ENCODE results near the gene CEP164. TPM values are rescaled to one million over a fixed set of nuclear protein-coding genes. Genes with fewer than 3 reads are reported as not detected.

CEP164 gene
- total and polyA plus RNA-seq, 9 of the 15 experiments (the other 6 are each of a cell fraction or from before 2014, with no cell fraction given): 2.1 to 16.5 (median 10.4) TPM

DNA sequence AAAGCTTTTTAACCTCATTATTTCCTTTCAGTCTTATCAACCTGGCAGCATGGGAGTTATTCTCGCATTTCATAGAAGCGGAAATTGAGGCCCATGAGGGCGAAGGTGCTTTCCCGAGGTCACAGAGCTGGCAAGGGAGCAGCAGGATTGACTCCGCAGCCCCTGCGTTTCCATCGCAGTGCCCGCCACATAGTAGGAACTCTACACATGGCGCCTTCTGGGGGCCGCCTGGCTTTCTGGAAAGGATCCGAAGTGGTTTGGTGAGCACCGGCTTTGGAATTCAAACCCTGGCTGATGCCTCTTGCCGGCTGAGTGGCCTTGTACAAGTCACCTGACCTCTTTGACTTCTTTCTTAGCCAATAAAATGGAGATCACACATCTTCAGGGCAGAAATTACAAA, 93.4 kb downstream of the CEP164 start (continued):
- no peak for TF ChIP-seq ZNF436 (CRISPR knock-in tag; IDR thresholded peaks at IDR 0.05)
- TF ChIP-seq SETDB1 (IDR thresholded peaks at IDR 0.05; ENCODE audit: low read length): no peak

GRCh38 chr11:117421476-117421875, 93.8 kb downstream of the CEP164 start:
- no peak overlapping the region for H3K9ac ChIP-seq (ENCODE audit: insufficient read depth in 1 of 2, low read depth in 2 of 2, low read length in 2 of 2)
- POLR2A ChIA-PET: no interaction called here
- no peaks in the 10 kb centered on the region for H3K9me3 ChIP-seq (replicated peaks; ENCODE audit: control insufficient read depth, insufficient read depth, low read depth, low read length)
- H3K4me2 ChIP-seq (ENCODE audit: insufficient read depth, low read length): no peak overlapping the region
- no peaks in the 10 kb centered on the region for H3K36me3 ChIP-seq (ENCODE audit: control insufficient read depth, insufficient read depth, low read length)
- 1% methylated on average over 7 of the region's 7 CpGs for WGBS (ENCODE audit: insufficient coverage, low coverage, missing lambda C conversion rate)
- no TSS peak for BruUV-seq (replicated peaks)
- H3K79me2 ChIP-seq (ENCODE audit: control insufficient read depth, insufficient read depth, low read length): no peaks in the 10 kb centered on the region
- H3K27me3 ChIP-seq (ENCODE audit: control insufficient read depth in 2 of 2, insufficient read depth in 2 of 2, low read length in 2 of 2): peaks cover 45 to 84% of the 10 kb centered on the region in 2 experiments
- ATAC-seq (no peak), DNase-seq (ENCODE audit: extremely low read depth in 1 of 4, low spot score in 3 of 4) (no peak), FAIRE-seq (no peak)
- CTCF ChIA-PET (ENCODE audit: low intra/inter-chr PET ratio): no interaction called here
- intact Hi-C loops (cut with micrococcal nuclease) (loop anchor here (10.0 kb wide), 1 partner anchor 523 kb away; no protein-coding TSS in a partner anchor), in situ Hi-C loops (cut with MboI) (loop anchor here (10.0 kb wide), 1 partner anchor 633 kb away; no protein-coding TSS in a partner anchor)
- no peaks in the 10 kb centered on the region for H3K4me1 ChIP-seq (replicated peaks in 1 of 2; ENCODE audit: control insufficient read depth in 2 of 2, insufficient read depth in 2 of 2, low read length in 2 of 2)
- no peaks in the 10 kb centered on the region for H3K9me1 ChIP-seq (ENCODE audit: control insufficient read depth, insufficient read depth, low read length)
- no peak overlapping the region for H2AFZ ChIP-seq (ENCODE audit: low read depth, low read length)
- H4K20me1 ChIP-seq (replicated peaks; ENCODE audit: control insufficient read depth, insufficient read depth, low read length): peaks cover 12% of the 10 kb centered on the region
- no peak overlapping the region for H3K27ac ChIP-seq (ENCODE audit: extremely low read depth, low read depth, low read length)
- H3K4me3 ChIP-seq: no peak overlapping the region
- TF ChIP-seq POLR2A (conservative IDR thresholded peaks at IDR 0.05) (no peak), GABPA (tag; conservative IDR thresholded peaks at IDR 0.05; ENCODE audit: low read depth) (no peak), ZNF561 (CRISPR knock-in tag; conservative IDR thresholded peaks at IDR 0.05) (no peak), JUND (IDR thresholded peaks at IDR 0.05; ENCODE audit: borderline replicate concordance, low read depth, low read length) (no peak), JUND (tag; IDR thresholded peaks at IDR 0.05; ENCODE audit: borderline replicate concordance, low read depth, low read length) (no peak), RCOR1 (IDR thresholded peaks at IDR 0.05; ENCODE audit: borderline replicate concordance in 1 of 2, low read depth in 2 of 2, low read length in 2 of 2) (no peak), TRIM24 (IDR thresholded peaks at IDR 0.05) (no peak), TARDBP (IDR thresholded peaks at IDR 0.05) (no peak), ZNF436 (CRISPR knock-in tag; IDR thresholded peaks at IDR 0.05) (no peak), THRA (IDR thresholded peaks at IDR 0.05) (no peak), KAT7 (CRISPR knock-in tag; IDR thresholded peaks at IDR 0.05; ENCODE audit: borderline replicate concordance) (no peak), FOXK2 (conservative IDR thresholded peaks at IDR 0.05 in 1 of 2, IDR thresholded peaks at IDR 0.05 in 1 of 2; ENCODE audit: low read depth in 2 of 2) (no peak)
- TF ChIP-seq, protein P1, sequence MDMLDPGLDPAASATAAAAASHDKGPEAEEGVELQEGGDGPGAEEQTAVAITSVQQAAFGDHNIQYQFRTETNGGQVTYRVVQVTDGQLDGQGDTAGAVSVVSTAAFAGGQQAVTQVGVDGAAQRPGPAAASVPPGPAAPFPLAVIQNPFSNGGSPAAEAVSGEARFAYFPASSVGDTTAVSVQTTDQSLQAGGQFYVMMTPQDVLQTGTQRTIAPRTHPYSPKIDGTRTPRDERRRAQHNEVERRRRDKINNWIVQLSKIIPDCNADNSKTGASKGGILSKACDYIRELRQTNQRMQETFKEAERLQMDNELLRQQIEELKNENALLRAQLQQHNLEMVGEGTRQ (CRISPR knock-in tag; IDR thresholded peaks at IDR 0.05): no peak
- TF ChIP-seq, protein P2, sequence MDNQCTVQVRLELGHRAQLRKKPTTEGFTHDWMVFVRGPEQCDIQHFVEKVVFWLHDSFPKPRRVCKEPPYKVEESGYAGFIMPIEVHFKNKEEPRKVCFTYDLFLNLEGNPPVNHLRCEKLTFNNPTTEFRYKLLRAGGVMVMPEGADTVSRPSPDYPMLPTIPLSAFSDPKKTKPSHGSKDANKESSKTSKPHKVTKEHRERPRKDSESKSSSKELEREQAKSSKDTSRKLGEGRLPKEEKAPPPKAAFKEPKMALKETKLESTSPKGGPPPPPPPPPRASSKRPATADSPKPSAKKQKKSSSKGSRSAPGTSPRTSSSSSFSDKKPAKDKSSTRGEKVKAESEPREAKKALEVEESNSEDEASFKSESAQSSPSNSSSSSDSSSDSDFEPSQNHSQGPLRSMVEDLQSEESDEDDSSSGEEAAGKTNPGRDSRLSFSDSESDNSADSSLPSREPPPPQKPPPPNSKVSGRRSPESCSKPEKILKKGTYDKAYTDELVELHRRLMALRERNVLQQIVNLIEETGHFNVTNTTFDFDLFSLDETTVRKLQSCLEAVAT (IDR thresholded peaks at IDR 0.05): no peak
